HG03039 (cell line): ENCODE data around the gene TOMM22.

Experiments
- ATAC-seq: cut with Tn5 transposase; IDR thresholded peaks from one replicate; pipeline ENCODE4 v1.9.1; 2021; ENCODE audit warnings: mild to moderate bottlenecking, moderate library complexity; ENCODE audit not compliant: unreplicated experiment

The TOMM22 gene

DNA sequence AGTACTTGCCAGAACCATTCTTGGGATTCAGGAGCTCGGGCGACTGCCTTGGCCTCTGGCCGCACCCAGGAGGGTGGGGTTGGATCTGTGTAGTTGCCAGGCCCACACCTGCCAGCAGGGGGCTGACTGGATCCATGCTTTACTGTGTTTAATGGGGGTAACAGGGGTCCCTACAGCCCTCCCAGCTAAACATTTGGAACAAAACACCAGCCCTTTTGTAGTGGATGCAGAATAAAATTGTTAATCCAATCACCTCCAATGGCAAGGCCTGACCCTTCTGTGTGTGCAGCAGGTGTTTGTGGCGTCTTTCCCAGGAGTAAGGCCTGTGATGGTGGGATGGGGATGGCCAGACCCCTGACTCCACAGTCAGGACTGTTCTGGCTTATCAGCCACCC lies 51.6 kb downstream of the TOMM22 start:
- ATAC-seq, result no peak

DNA sequence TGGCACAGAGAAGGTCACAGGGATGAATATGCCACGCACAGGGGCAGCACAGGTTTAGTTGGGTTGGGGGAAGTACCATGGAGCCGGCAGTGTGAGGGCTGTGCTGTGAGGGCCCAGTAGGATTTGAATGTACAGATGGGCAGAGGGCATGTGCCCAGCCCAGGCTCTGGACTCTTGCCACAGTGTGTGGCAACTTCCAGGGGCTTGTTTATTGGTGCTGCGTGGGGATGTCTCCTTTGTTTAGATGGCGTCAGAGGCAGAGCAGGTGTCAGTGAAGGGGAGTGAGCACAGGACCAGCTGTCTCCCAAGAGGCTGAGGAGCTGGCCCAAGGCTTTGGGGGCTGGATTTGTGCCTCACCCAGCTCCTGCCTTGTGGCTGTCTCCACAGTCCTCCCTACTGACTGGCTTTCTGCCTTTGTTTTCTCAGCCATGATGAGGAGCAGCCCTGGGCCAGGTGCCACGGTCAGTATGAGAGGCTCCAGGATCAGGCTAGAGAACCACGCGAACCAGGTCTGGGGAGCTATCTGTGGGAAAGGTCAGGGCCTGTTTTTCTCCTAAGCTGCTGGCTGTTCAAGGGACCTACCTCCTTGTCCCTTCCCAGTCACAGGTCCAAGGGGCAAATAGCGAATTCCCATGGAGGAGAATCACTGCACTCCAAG lies 52.1 kb downstream of the TOMM22 start:
- ATAC-seq, result no peak

DNA sequence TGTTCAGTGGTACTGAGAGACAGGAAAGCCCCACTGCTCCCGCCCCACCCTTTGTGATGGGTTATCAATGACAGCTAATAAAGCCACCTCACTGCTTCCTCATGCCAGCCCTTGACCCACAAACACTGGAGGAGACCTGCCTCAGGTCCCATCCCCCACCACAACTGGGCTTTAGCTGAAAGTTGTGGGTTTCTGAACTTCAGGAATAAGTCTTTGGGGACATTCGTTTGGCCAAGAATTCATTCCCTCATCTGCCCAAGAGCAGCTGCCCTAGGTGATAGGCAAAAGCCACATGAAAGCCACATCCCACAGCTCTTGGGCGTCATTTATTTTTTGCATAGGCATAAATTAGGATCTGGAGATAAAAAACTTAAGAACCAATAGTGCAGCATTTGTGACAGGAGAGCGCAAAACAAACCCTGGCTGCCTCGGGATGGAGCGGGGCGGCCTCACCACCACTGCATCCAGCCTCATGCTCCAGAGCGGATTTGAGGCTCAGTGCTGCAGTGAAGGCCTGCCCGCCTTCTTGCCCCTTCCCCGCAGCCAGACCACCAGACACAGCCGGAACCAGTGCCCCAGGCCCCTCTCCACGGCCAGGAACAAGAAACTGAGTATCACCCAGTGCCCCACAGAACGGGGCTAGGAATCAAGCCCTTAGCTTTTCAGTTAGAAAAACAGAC lies 52.8 kb downstream of the TOMM22 start:
- no peak for ATAC-seq
